Aorta (tissue), 5 donors: ENCODE results near the gene DNASE2. TPM values are rescaled to one million over a fixed set of nuclear protein-coding genes. Genes with fewer than 3 reads are reported as not detected.

ENCODE experiments used
- ATAC-seq: fragments of 200-7000 bp; cut with Tn5 transposase; one replicate; pipeline ENCODE4 v1.9.1; 2022; ENCODE audit warnings: moderate library complexity; ENCODE audit not compliant: low FRiP score
- DNase-seq, 2 donors: peaks; one replicate each; pipeline ENCODE4 v3.0.0-alpha.2; 2020
- H3K27ac ChIP-seq, 2 donors: one replicate each; pipeline ENCODE4 v1.5.1; 2013; ENCODE audit warnings: low read length in 2 of 2, mild to moderate bottlenecking in 2 of 2, moderate library complexity in 2 of 2, control low read depth in 1 of 2, inconsistent platforms in 1 of 2, low read depth in 1 of 2
- H3K27me3 ChIP-seq, 2 donors: one replicate each; pipeline ENCODE4 v1.6.1; 2013; ENCODE audit warnings: control low read depth in 1 of 2, low read length in 1 of 2, mild to moderate bottlenecking in 1 of 2, moderate library complexity in 1 of 2; ENCODE audit not compliant: insufficient read depth in 2 of 2, control insufficient read depth in 1 of 2
- H3K36me3 ChIP-seq, 2 donors: one replicate each; pipeline ENCODE4 v1.6.1; 2013; ENCODE audit warnings: control low read depth in 1 of 2, low read length in 1 of 2, mild to moderate bottlenecking in 1 of 2; ENCODE audit not compliant: insufficient read depth in 2 of 2, control insufficient read depth in 1 of 2
- H3K4me1 ChIP-seq, 2 donors: one replicate each; pipeline ENCODE4 v1.6.1; 2013; ENCODE audit warnings: low read length in 2 of 2, control low read depth in 1 of 2, mild to moderate bottlenecking in 1 of 2, moderate library complexity in 1 of 2; ENCODE audit not compliant: insufficient read depth in 2 of 2, control insufficient read depth in 1 of 2
- H3K4me3 ChIP-seq, 2 donors: one replicate each; pipeline ENCODE4 v1.5.1; 2013; ENCODE audit warnings: low read length in 2 of 2, control low read depth in 1 of 2, mild to moderate bottlenecking in 1 of 2
- H3K9me3 ChIP-seq: one replicate; pipeline ENCODE4 v1.6.1; 2013; ENCODE audit warnings: mild to moderate bottlenecking, low read length; ENCODE audit not compliant: control insufficient read depth
- WGBS, 2 donors: extraction: QIAGEN DNeasy Blood & Tissue Kit; methylation state at CpG; one replicate each; pipeline ENCODE4 v1.1.7; 2013; 5-methylcytosine and 5-hydroxymethylcytosine counted together
- intact Hi-C, 2 donors: fragments of 100-400 bp; cut with DNase I; formaldehyde crosslinking; loops; one replicate each; pipeline versions ENCODE4 v1.14.2 to v1.15.0; 2022
- polyA plus RNA-seq, 2 donors: library from polyadenylated mRNA; stranded (reverse); fragments of 200-250 nt; gene quantifications; one replicate each; pipeline ENCODE4 v1.2.3, GENCODE V29; 2013
- total RNA-seq, 2 donors: library from RNA; stranded (reverse); fragmentation: NEBNext Ultra II Directional; extraction: Animal tissue kit (Norgen Biotek cat#: 25700); gene quantifications; one replicate each; pipeline ENCODE4 v1.2.1, GENCODE V29; 2021
- donor health status: healthy with polysubstance abuse.
- donor health status: Bipolar disorder and iron deficiency.
- donor health status: DM: no; HTN: no; CAD: no.
- donor health status: DM: no; HTN: no; CAD: no.
- donor health status: DM: yes; HTN: yes; CAD: no.

DNASE2 gene
- total and polyA plus RNA-seq, 4 donors, result 26.8 to 49.9 (median 33.4) TPM

DNA sequence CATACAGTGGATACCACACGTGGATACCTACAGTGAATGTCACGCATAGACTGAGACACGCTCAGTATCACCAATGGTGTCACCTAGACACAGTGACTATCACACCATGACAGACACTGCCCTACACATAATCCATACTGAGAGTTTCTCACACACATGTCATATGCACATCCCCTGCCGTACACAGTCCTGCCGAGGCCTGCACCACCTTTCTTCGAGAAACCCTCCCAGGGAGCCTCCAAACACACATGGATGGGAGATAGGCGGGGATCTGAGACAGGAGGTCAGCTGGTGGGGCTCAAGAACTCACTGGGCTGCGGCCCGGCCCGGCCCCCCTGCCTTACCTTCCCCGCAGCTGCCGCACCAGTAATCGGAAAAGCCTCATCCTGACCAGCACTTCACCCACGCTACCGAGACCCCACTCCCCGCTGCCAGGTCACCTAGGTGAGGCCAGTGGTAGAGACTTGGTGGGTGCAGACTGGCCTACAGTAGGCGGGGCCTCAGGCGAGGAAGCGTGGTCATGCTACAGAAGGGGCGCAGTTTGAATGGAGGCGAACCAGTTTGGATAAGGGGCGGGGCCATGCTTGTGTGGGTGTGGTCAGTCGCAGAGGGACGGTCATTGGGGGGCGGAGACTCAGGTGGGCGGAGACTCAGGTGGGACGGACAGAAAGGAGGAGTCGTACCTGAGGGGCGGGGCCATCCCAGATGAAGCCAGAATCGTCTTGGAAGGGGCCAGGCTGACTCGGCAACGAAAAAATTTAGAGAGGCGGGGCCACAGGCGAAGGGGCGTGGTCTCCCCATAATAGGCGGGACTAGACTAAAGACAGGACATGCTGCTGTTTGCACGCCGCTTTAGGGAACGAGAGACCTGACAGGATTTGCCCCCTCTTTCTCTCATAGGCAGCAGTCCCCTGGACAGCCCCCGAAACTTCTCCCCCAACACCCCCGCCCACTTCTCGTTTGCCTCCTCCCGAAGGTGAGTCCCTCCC is 40.9 kb downstream of the DNASE2 start:
- Histone ChIP-seq H3K9me3 (no peaks in the 10 kb centered on the region), H3K27ac (no peak overlapping the region), H3K4me1 (no peaks in the 10 kb centered on the region), H3K36me3 (no peaks in the 10 kb centered on the region), H3K27me3 (no peaks in the 10 kb centered on the region), H3K4me3 (no peak overlapping the region)
- intact Hi-C loops, result loop anchor here (5.0 to 10.0 kb wide), 2 partner anchors 33 to 166 kb away; partner anchors contain the start of gene RNASEH2A (in 1 of the 2)
- WGBS, 2 donors, result 23 to 24% methylated on average over 43 of the region's 43 CpGs
- no peak for ATAC-seq
- DNase-seq, result no peak

DNA sequence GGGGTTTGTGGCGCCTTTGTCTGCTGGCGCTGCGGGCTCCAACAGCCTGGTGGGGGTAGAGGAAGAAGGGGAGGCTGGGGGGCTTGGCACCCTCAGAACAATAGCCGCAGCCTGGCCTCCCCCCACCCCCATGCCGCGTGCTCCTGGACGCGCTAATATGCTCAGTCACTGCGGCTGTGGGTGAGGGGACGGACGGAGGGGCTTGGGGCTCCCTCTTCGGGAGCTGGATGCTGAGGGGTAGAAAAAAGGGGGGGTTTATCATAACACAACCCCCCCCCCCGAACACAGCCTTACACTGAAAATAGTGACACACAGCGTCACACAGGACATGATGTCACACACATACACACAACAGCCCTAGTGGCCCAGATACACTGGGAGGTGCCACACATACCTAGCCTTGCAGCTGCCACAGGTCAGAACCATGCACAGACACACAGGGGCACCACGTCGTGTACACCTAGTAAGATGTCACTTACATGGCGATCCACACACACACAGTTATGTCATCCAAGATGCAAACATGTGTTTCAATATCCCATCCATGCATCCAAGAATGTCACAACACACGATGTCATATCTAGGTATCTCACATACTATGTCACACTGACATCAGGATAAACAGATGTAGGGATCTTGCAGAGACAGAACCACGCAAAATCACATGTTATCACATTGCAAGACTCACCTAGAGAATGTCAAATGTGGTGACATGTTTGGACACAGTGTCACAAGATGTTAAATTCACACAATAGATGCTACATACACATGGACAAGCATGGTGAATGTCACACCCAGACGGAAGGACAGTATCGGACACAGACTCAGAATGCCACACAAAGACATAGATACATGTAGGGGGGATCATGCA is 42.1 kb downstream of the DNASE2 start:
- Histone ChIP-seq H3K27me3 (no peaks in the 10 kb centered on the region), H3K4me1 (no peaks in the 10 kb centered on the region), H3K4me3 (no peak overlapping the region), H3K27ac (no peak overlapping the region), H3K9me3 (no peaks in the 10 kb centered on the region), H3K36me3 (no peaks in the 10 kb centered on the region)
- DNase-seq, result no peak
- 21% methylated on average over 21 of the region's 21 CpGs for whole genome bisulfite sequencing, 2 donors
- no peak for ATAC-seq
- intact Hi-C loops, result no loop called here

DNA sequence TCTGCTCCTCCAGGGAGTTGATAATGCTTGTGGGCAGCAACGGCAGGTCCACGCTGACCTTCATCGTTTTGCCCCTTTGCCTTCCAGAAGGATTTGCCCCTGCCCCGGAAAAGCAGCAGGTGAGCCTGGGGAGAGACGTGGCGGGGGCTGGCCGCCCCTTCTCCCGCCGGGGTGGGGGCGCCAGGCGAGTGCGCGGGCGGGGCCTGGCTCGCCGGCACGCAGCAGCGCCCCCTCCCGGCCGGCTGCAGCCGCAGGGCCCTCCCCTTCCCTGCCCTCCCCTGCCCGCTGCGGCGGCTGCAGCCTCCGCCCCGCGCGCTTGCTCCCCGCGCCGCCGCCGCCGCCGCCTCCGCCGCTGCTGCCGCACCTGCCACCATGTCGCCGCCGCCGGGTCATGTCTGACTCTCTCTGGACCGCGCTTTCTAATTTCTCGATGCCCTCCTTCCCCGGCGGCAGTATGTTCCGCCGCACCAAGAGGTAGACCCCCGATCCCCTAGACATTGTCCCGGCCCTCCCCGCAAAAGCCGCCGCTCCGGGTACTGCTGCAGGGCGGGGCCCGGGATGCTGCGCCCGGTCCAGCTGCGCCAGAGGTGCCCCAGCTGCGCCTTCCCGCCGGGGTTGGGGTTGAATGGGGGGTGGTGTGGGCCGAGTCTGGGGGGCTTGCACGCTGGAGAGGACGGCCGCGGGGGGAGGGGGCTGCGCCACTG is 42.9 kb downstream of the DNASE2 start, which contains the start of gene MAST1:
TSS of gene MAST1 (plus strand) at position 334 of the 704 bp plus-strand sequence. CDS start at position 392, 58 bp downstream.
- DNase-seq (no peak), ATAC-seq (no peak)
- 0 to 1% methylated on average over 31 to 69 of the region's 69 CpGs for WGBS, 2 donors
- H3K9me3 ChIP-seq, result no peaks in the 10 kb centered on the region
- H3K27ac ChIP-seq, result no peak within 1 kb of the TSS
- no peaks in the 10 kb centered on the region for H3K27me3 ChIP-seq
- no peak within 1 kb of the TSS for H3K4me3 ChIP-seq
- H3K36me3 ChIP-seq, result no peaks in the 10 kb centered on the region
- intact Hi-C loops, result no loop called here
- no peaks in the 10 kb centered on the region for H3K4me1 ChIP-seq

DNA sequence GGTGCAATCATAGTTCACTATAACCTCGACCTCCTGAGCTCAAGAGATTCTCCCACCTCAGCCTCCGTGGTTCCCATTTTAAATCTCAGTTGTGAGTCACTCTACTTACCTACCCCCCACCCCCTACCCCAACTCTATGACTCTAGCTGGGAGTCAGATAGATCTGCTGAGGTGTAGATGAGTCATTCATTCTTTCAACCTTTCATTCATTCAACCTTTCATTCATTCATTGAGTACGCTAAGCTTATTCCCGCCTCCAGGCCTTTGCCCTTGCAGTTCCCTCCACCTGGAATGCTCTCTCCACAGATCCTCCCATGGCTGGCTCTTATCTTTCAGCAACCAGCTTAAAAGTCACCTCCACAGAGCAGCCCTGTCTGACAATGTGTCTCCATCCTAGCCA is 44.0 kb downstream of the DNASE2 start:
- Histone ChIP-seq H3K27ac (no peak overlapping the region), H3K36me3 (no peaks in the 10 kb centered on the region), H3K9me3 (no peaks in the 10 kb centered on the region), H3K27me3 (no peaks in the 10 kb centered on the region), H3K4me3 (no peak overlapping the region), H3K4me1 (no peaks in the 10 kb centered on the region)
- intact Hi-C loops, result no loop called here
- DNase-seq, result no peak
- ATAC-seq, result no peak
- 73 to 81% methylated on average over 4 of the region's 4 CpGs for WGBS, 2 donors

DNA sequence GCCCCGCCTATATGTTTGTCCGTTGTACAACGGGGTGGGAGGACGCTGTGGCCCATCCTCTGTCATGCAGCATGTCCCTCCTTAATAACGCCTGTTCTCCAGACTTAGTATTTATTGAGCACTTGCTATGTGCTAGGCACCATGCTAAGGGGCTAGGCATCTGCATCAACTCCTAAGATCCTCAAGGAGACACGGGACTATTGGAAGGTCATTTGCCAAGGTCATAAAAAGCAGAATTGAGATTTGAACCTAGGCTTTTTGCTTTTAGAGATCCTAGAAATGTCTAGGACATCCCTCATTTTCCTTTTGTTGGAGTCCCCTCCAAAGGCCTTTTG is 44.8 kb downstream of the DNASE2 start:
- intact Hi-C loops, result no loop called here
- H3K4me1 ChIP-seq, result no peaks in the 10 kb centered on the region
- no peaks in the 10 kb centered on the region for H3K36me3 ChIP-seq
- no peak overlapping the region for H3K4me3 ChIP-seq
- no peak overlapping the region for H3K27ac ChIP-seq
- 10 to 11% methylated on average over 6 of the region's 6 CpGs for WGBS, 2 donors
- H3K9me3 ChIP-seq, result no peaks in the 10 kb centered on the region
- DNase-seq, result no peak
- no peaks in the 10 kb centered on the region for H3K27me3 ChIP-seq
- ATAC-seq, result no peak

DNA sequence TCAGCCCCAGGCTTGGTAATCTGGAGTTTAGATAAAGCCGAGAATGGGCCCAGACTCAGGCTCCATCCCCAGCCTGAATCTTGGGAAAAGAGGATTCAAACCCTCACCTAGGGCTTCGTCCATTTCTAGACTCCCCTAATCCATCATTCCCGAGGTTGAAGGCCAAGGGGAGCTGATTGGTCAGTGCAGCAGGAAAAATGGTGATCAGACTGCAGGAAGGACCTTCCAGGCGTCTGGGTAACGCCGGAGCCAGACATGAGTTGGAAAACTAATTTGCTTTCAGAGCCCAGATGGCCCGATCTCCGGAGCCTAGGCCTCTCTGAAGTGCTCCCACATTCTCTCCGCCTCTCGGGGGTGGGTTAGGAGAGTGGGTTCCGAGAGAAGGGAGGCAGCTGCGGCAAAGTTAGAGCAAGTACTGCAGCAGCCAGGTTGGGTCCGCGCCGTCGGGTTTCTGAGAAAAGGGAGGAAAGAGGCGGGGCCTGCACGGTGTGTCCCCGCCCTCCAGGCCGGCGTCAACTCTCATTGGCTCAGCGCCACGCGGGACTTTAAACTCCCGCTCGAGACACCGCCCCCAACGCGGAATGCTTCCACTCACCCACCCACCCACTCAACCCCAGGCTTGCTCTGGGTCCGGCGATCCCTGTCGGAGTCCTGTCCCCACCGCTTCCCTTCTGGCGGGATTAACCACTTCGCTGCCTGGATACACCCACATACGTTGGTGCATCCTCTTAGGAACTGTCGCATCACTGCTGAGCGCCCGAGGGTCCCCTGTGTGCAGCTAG is 46.1 kb downstream of the DNASE2 start:
- Histone ChIP-seq H3K27ac (no peak overlapping the region), H3K36me3 (no peaks in the 10 kb centered on the region), H3K9me3 (no peaks in the 10 kb centered on the region), H3K4me1 (no peaks in the 10 kb centered on the region), H3K4me3 (no peak overlapping the region), H3K27me3 (no peaks in the 10 kb centered on the region)
- DNase-seq, result no peak
- ATAC-seq, result no peak
- intact Hi-C loops, result no loop called here
- WGBS, 2 donors, result 6 to 7% methylated on average over 39 of the region's 39 CpGs

DNA sequence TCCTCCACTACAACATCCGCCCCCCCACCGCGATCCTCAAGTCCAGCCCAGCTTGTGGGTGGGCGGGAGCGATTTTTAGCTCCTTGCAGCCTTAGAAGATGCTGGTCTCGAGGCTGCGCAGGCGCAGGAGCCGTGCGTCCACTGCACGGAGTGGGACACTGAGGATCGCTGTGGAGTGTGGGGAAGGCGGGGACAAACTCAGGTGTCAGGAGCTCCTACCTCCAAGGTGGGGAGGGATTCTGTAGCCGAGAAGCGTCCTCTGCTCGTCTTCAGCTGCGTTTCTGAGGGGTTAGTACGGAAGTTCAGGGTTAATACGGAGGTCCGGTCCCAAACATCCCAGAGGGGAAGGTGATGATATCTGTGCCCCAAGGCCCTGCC is 46.7 kb downstream of the DNASE2 start, which contains the start of gene RTBDN:
TSS of gene RTBDN (minus strand) at position 14 of the 378 bp plus-strand sequence. CDS start 4,600 bp downstream, outside the sequence.
- Histone ChIP-seq H3K9me3 (no peaks in the 10 kb centered on the region), H3K4me1 (no peaks in the 10 kb centered on the region), H3K4me3 (peak within 1 kb of the TSS in 1 of 2 donors; percentile 21), H3K27me3 (no peaks in the 10 kb centered on the region), H3K27ac (no peak within 1 kb of the TSS), H3K36me3 (no peaks in the 10 kb centered on the region)
- DNase-seq, result no peak
- intact Hi-C loops, result no loop called here
- no peak for ATAC-seq
- WGBS, 2 donors, result 5 to 7% methylated on average over 20 of the region's 20 CpGs
